ENCODE data around the gene TJP2.
A peak's percentile ranks its signal among the peaks of the same experiment; 100 is the strongest.

TJP2 gene

DNA sequence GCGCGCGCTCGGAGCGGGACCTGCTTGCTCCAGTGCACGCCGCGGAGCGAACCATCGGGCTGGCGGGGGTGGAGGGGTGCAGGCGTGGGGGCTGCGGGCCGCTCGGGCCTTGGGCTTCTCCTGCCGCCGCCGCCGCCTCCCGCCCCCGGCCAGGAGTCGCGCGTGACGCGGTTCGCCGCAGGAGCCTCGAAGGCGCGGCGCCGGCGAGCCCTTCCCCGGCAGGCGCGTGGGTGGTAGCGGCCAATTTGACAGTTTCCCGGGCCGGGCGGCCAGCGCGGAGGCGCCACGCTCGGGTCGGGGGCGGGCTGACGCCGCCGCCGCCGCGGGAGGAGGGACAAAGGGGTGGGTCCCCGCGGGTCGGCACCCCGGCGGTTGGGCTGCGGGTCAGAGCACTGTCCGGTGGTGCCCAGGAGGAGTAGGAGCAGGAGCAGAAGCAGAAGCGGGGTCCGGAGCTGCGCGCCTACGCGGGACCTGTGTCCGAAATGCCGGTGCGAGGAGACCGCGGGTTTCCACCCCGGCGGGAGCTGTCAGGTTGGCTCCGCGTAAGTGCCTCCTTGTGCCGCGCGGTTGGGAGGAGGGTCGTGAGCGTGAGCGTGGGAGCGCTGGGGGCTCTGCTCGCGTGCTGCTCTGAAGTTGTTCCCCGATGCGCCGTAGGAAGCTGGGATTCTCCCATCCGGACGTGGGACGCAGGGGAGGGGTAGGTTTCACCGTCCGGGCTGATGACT lies at the start of gene TJP2:
TJP2 (plus strand) TSS at position 387 of the 725 bp plus-strand sequence; CDS start at position 483, 96 bp downstream.
- DNase-seq = peak; percentile 90

DNA sequence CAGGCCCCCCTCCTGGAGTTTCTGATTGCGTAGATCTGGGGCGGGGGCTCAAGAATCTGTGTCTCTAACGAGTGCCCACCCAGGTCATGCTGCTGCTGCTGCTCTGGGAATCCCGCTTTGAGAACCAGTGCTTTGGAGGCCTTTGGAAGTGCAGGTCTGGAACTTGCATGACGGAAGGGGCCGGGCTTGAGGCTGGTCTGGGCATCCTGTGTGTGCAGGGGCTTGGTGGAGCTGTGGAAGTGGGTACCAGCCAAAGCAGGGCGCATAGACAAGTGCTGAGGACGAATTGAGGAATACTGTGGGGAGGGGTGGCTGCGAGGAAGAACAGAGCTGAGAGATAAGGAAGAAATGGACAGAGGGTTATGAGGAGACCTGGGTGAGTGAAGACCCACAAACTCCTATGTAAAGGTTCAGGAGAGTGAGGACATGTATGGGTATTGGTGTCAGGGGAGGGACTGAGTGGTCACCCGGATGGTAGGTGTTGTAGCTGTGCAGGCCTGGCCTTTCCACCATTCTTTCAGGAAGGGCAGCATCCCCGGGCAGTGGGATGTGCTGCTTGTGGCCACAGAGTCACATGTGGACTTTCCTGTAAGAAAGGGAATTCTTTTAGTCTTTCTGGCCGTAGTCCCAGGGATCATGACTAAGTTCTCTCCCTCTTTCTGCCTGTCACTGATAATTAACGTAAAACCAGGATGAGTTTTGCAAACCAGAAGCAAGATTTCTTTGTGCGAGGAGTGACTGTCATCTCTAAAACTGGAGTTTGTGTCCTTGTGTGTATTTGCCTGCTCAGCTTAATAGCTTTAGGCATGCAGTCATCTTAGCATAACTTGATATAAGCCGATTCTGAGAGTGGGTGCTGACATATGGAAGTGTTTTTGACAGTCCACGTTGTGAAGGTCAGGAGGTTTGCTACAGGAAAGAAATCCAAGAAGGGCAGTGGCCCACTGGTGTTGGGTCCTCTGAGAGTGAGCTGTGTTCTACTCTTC lies 43.3 kb upstream of the TJP2 start:
- DNase-seq = no peak

DNA sequence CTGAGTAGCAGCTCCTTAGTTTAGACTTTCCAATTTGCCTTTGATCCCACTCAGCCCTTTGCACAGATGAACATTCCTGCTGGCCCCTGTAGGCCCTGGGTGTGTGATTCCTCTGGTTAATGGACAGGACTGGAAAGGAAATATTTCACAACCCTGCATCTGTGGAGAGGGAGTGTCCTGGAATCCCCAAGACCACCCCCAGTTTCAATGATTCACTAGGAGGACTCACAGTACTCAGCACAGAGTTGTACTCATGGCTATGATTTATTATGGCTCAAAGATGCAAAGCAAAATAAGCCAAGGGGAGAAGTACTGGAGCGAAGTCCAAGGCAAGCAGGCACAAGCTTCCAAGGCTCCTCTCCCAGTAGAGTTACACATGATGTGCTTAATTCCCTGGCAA lies 42.4 kb upstream of the TJP2 start:
- peak; percentile 90 for DNase-seq

DNA sequence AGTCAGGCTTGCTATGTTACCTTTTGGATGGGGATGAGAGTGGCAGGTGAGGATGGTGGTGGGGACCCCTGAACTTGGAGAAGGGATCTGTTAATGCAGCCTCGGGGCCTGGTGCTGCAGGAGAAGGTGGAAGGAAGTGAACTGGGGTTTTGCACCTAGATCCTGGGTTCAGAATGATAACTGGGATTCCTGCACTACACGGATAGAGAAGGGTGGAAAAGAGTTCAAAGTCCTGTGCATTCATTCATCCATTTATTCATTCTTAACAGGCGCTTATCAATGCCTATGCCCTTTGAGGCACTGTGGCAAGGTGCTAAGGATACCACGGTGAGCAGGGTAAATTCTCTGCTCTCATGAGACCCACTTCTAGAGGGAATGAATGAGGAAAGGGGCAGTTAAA lies 41.7 kb upstream of the TJP2 start:
- no peak for DNase-seq

DNA sequence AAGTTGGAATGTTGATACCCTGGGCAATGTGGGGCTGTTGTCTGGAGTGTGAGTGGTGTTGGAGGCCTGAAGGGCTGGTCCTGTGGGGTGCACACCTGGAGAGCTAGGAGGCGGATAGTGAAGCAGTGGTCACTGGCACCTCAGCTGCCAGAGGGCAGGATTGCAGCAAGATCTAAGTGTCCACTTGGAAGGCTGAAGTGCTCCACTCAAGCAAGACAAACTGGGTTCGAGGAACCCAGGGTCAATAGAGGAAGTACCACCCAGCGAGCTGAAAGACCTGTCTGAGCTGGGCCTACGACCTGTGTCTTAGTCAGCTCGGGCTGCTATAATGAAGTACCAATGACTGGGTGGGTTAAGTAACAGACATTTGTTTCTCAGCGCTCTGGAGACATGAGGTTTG lies 39.7 kb upstream of the TJP2 start:
- DNase-seq = no peak

DNA sequence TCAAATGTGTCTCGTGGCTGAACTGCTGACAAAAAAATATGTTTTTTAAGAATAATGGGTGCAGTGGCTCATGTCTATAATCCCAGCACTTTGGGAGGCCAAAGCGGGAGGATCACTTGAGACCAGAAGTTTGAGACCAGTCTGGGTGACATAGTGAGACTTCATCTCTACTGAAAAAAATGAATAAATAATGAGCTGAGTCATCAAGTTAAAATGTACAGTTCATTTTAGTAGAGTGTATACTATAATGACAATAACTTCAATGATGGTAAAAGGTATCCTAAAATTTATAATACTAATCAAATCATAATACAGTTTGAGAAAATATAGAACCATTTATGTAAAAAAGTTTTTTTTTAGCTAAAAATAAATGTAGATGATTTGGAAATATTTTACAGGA lies 37.9 kb upstream of the TJP2 start:
- DNase-seq = no peak

DNA sequence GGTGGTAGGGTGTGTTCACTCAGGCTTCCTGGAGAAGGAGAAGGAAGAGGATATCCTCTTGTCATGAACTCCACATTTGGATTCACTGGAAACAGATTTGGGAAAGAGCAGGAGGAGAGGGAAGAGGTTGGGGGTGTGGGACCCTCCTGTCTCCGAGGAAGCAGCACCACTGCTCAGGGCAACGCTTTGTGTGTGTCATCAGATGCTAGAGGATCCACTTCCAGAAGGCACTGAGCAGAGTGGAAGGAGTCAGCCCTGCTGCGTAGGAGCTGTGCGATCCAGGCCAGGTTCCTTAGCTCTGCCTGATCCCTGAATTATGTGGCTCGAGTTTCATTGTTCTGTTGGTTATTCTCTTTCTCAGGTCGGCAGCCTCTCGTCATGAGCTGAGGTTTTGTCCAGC lies 37.3 kb upstream of the TJP2 start:
- DNase-seq = no peak

DNA sequence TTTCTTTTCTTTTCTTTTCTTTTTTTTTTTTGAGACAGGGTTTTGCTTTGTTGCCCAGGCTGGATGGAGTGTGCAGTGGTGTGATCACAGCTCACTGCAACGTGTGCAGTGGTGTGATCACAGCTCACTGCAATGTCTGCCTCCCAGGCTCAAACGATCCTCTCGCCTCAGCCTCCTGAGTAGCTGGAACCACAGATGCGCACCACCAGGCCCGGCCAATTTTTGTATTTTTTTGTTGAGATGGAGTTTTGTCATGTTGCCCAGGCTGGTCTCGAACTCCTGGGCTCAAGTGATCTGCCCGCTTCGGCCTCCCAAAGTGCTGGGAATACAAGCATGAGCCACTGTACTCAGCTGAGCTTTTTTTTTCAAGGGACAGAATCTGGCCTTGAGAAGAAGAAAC lies 36.8 kb upstream of the TJP2 start:
- no peak for DNase-seq

DNA sequence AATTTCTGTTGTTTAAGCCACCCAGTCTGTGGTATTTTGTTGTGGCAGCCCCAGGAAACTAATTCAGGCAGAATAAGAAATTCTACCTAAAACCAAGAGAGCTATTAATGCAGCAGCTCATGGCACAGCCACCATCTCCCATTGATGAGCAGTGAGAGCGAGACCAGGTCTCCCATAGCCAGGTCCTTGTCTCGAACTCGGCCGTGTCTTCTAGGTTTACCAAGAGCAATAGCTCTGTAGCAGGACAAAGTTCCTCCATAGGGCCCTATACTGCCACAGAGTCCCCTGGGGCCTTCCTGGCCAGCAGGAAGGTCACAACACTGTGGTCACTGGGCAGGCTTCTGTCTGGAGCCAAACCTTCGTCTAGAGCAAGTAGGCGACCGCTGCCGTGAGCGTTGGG lies 34.5 kb upstream of the TJP2 start:
- no peak for DNase-seq

DNA sequence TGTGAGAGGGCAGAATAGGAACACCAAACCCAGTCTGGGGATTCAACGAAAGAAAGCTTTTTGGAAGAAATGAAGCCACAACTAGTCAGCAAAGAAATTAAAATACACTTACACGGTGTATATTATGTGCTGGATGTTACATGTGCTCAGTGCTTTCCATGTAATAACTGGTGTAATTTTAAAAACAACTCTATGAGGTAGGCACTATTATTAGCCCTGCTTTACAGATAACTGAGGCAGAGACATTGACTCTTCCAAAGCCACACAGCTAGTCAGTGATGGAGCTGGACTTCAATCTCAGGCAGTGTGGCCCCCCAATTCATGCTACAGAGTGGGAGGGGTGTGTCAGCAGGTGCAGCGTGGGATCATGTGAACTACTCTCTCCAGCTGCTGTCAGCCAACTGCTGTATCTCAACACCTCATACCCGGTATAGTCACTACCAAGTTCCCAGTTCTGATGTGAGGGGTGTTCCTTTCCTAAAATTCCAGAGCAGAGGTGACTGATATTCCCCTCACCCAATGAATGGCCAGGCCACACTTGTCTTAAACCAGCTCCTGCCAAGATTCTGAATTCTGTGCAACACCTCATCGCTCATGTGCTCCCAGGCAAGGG lies 33.8 kb upstream of the TJP2 start:
- no peak for DNase-seq

DNA sequence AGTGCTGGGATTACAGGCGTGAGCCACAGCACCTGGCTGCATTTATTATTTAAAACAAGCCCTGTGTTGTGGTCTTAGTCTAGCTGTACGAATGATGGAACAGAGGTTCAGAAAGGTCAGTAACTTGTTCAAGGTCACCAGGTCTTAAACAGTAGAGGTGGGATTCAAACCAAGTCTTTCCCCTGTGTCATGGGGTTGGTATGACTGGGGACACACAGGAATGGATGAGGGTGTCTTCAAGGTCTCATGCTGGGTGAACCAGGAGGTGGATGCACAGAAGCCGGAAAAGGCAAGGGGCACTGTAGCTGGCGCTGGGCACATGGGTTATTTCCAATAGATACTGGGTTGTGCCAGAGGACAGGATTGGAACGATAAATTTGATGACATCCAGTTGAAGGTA lies 32.2 kb upstream of the TJP2 start:
- no peak for DNase-seq

DNA sequence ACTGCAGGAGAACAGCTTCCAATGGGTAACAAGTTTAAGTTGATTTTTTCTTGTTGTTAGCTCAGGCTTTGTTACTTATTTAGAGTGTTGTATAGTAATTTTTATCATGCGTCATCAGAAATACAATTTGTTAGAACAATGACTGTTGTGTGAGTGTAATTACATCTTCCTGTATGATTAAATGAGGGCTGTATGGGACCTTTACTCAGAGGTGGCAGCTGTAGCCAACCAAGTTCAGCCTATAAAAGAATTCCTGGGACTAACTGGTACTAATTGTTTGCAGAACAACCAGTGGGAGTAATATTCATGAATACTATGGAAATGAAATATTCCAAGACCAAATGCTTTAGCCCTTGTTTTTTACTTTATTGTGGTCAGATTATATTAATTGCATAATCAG lies 30.8 kb upstream of the TJP2 start:
- DNase-seq = no peak

DNA sequence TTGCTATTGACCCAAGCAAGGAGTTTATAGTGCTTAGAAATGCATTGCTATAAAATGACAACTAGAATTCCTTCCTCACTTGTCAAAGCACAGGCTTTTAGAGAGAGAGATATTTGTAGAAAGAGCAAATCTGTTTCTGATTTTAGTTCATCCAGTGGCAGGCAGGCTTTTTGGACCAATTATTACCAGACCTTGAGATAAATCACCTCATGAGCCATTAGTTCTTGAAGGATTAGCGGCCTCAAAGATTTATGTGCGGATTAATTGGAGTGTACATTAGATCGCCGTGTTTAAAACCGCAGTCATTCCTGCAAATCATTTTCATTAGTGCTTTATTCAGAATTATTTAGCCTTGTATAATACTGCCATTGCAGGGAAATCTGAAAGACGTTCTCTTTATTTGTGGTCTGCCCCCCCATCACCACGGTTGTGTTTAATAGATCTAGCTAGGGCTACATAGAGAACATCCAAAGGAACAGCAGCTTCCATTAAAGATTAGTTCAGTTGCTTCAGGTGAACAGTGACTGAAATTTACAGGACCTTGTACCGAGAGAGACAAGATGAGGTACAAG lies 28.8 kb upstream of the TJP2 start:
- no peak for DNase-seq

DNA sequence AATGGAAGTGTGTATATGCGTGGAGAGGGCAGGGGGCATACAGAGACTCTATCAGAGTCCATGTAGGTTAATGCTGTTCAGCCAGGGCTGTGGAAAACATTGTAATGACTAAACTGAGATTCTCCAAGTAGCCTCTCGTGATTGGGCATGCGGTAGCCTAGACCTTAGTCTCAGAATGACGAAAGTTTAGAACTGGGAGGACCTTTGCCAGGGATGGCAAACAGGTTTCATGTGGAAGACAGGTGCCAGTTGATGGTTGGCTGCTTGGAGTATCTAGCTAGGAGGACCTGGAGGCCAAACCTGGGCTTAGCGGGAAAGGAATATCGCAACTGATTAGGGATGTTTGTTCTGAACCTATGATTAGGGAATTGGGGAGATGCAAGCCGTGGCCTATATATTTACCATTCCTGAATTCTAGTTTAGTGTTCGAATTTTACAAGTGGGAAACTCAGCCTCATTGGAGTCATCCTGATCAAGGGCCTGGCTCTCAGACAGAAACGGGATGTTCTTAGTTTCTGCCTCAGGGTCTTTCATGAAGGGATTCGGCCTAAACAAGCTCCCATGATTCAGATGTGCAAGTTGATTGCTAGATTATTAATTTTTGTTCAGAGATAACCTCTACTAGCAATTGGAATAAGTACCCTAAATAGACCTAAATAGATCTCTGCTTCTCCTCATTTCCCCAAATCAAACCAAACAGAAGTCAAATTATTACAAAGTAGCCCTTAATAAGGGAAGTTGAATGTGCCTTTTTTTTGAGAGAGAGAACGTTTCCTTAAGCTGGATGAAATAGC lies 26.8 kb upstream of the TJP2 start:
- no peak for DNase-seq

DNA sequence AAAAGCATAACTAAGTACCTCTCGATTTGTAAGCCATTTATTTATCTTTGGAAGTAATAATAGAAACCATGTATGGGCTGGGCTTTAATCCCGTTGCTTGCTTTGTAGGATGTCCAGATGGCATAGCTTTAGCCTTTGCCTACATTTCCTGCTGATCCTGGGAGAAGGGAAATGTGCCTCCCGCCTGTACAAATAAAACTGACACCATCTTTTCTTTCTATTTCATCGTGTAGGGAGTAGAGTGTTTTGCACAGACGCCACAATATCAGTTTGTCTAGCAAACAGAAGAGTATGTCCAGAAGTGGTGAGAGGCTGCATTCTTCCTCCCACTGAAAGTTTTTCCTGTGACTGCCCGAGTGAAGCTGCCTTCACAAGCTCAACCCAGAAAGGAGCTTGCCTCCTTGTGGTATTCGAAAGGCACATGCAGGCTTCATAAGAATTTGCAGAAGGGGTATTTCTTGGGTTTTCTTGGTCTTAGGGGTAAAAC lies 24.7 kb upstream of the TJP2 start:
- peak; percentile 69 for DNase-seq

DNA sequence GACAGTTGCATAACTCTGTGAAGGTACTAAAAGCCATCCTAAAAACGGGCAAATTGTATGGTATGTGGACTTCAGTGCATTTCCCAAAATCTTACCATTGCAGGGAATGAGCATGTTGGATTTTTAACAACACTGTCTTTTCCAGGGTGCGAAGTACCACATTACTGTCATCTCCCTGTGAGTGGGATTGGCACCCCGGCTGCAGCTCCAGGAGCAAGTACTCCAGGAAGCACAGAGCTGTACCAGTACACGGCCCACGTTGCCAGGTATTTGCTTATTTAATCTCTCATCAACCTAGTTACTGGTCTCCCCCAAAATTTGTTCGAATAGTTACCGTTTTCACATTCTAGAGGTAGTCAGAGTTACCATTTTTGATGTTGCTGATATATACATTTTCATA lies 22.6 kb upstream of the TJP2 start:
- DNase-seq = no peak

DNA sequence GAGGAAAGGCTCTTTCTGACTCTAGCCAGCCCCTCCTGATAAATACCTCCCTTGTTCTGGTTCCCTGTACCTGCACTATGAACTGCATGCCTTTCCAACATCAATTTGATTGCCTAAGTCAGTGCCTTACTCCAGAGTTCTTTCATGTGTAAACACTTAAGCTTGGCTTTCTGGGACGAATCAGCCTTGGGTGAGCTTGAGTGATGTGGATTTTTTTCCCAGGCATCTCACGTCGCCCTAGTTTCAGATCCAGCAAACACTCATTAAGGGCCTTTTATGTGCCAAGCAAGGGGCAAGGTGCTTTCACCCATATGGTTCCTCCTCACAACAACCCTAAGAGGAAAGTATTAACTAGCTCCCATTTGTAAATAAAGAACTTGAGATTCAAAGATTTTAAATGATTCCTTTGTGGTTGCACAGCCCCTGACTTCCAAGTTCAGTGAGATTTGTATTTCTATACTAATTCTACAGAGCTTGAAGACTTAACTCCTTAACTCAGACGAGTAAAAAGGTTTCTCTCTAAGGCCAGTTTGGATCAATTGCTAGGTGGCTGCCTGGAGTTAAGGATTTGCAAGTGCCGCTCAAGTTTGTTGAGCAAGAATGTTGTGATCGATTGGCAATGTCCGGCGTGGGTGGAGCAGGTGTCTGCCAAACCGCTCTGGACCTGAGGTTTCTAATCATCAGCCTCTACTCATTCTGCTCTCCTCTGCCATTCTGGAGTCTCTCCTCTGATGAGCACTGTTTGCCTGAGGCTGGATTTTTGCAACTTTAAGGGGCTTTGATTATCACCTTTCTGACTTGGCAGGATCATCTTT lies 20.2 kb upstream of the TJP2 start:
- DNase-seq = peak; percentile 81

DNA sequence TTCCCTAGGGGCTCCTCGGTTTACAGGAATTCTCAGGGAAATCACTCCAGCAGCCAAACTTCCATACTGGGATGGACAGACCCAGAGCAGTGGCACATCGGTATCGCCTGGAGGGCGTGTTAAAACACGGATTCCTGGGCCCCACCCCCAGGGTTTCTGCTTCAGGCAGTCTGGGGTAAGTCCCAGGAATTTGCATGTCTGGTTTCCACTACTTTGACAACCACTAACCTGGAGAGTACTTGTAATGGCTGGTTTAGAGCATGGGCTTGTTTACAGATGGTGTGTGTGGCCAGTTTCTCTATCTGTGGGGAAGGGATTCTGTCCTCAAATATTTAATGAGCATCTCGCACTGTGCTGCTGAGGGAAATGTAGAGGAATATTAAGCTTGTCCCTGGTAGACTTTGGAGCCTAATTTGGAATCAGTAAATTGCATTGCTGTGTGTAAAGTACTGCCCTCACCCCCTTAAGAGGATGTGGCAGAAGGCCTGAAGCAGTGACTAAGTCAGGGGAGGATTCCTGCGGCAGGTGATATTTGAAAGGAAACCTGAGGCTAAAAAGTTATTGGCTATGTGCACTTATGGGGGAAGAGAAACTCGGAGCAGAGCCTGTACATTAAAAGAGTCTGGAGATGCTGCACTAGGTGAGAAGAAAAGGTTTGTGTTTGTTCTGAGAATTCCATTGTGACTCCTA lies 18.6 kb upstream of the TJP2 start:
- DNase-seq = peak; percentile 97

DNA sequence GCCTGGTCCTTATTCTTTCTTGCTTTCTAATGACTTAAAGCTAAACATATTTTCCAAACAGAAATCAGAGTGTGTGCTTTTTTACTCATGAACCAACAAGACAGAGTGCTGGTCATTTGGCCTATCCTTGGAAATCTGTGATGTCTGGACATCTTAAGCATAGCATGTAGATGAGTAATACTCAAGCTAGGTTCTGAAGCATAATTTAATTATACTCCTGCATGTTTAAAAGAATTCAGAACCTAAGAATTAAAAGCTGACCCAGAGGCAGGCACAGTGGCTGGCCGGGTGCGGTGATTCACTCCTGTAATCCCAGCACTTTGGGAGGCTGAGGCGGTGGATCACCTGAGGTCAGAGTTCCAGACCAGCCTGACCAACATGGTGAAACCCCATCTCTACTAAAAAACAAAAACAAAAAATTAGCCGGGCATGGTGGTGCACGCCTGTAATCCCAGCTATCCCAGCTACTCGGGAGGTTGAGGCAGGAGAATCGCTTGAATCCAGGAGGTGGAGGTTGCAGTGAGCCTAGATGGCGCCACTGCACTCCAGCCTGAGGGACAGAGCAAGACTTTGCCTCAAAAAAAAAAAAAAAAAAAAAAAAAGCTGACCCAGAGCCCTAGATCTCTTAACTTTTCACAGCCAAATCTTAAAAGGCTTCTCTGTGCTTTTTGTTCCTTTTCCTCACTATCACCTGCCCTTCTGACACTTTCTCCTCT lies 16.2 kb upstream of the TJP2 start:
- no peak for DNase-seq

DNA sequence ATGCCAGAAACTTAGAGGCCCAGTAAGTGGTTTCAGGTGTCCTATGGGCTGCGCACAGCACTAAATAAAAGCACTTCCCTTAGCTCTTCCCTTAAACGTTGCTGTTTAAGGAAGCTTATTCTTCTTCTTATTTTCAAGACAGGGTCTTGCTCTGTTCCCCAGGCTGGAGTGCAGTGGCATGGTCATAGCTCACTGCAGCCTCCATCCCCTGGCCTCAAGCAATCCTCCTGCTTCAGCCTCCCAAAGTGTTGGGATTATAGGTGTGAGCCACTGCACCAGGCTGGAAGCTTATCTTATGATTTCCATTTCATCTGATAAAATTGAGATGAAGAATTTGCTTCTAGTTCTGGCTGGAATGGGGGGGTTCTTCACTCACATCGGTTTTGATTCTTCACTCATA lies 15.6 kb upstream of the TJP2 start:
- DNase-seq = no peak
